SK-N-MC (cell line): ENCODE results near the gene GRID2.

ENCODE experiments used
- DNase-seq: peaks from one replicate; pipeline ENCODE4 v3.0.0-alpha.2; 2011; ENCODE audit warnings: low read depth, low spot score
- H3K27ac ChIP-seq: fragments of 200-600 bp; sonication (generic); 2 replicates; pipeline ENCODE4 v1.5.1; 2016; ENCODE audit warnings: mixed run types
- H3K36me3 ChIP-seq: fragments of 200-600 bp; sonication (generic); 2 replicates; pipeline ENCODE4 v1.6.1; 2017; ENCODE audit warnings: antibody characterized with exemption, low read length, mixed read lengths; ENCODE audit not compliant: insufficient read depth
- H3K4me3 ChIP-seq: fragments of 200-600 bp; sonication (generic); 2 replicates; pipeline ENCODE4 v1.5.1; 2016
- H3K9ac ChIP-seq: fragments of 200-600 bp; sonication (generic); 2 replicates; pipeline ENCODE4 v1.8.0; 2017; ENCODE audit warnings: mixed run types, mixed read lengths; ENCODE audit not compliant: insufficient read length
- H3K9me3 ChIP-seq: fragments of 200-600 bp; sonication (generic); 2 replicates; pipeline ENCODE4 v1.6.1; 2017; ENCODE audit warnings: low read depth, mild to moderate bottlenecking, antibody characterized with exemption, low read length, moderate library complexity, mixed read lengths
- EZH2 ChIP-seq: fragments of 200-600 bp; sonication (generic); IDR thresholded peaks from one replicate; pipeline ENCODE4 v1.6.1; 2017; ENCODE audit warnings: antibody characterized with exemption
- FOXP2 ChIP-seq: optimal IDR thresholded peaks from 2 replicates; pipeline ENCODE3; 2011; ENCODE audit warnings: mild to moderate bottlenecking, moderate library complexity; ENCODE audit not compliant: insufficient read depth; ENCODE audit errors: extremely low read length, control extremely low read depth
- POLR2AphosphoS5 ChIP-seq: IDR thresholded peaks from 2 replicates; pipeline ENCODE4 v1.6.1; 2012; ENCODE audit warnings: mild to moderate bottlenecking, low read depth, low read length, borderline replicate concordance

The GRID2 gene

GRCh38 chr4:93216646-93217045, 912.9 kb downstream of the GRID2 start:
- H3K4me3 ChIP-seq, result no peak overlapping the region
- TF ChIP-seq EZH2 (no peak), FOXP2 (no peak), POLR2AphosphoS5 (no peak)
- H3K36me3 ChIP-seq, result no peaks in the 10 kb centered on the region
- H3K9ac ChIP-seq, result no peak overlapping the region
- no peak for DNase-seq
- H3K27ac ChIP-seq, result no peak overlapping the region
- no peaks in the 10 kb centered on the region for H3K9me3 ChIP-seq

GRCh38 chr4:93217431-93217830, 913.7 kb downstream of the GRID2 start:
- no peak for DNase-seq
- TF ChIP-seq POLR2AphosphoS5, result no peak
- TF ChIP-seq EZH2, result no peak
- TF ChIP-seq FOXP2, result no peak
- Histone ChIP-seq H3K27ac (no peak overlapping the region), H3K4me3 (no peak overlapping the region), H3K9me3 (no peaks in the 10 kb centered on the region), H3K36me3 (no peaks in the 10 kb centered on the region), H3K9ac (no peak overlapping the region)

- H3K27ac ChIP-seq, result no peak overlapping the region
- no peak overlapping the region for H3K9ac ChIP-seq
- H3K4me3 ChIP-seq, result no peak overlapping the region
- no peak for TF ChIP-seq POLR2AphosphoS5
- no peak for TF ChIP-seq EZH2
- TF ChIP-seq FOXP2, result no peak
- no peaks in the 10 kb centered on the region for H3K9me3 ChIP-seq
- no peak for DNase-seq
- H3K36me3 ChIP-seq, result no peaks in the 10 kb centered on the region
These were observed 918.0 kb downstream of the GRID2 start for GRCh38 chr4:93221771-93222170.

- Histone ChIP-seq H3K36me3 (no peaks in the 10 kb centered on the region), H3K9ac (no peak overlapping the region), H3K4me3 (no peak overlapping the region), H3K27ac (no peak overlapping the region), H3K9me3 (no peaks in the 10 kb centered on the region)
- DNase-seq, result no peak
- no peak for TF ChIP-seq FOXP2
- TF ChIP-seq EZH2, result no peak
- no peak for TF ChIP-seq POLR2AphosphoS5
These were observed 924.3 kb downstream of the GRID2 start for GRCh38 chr4:93228021-93228420.

GRCh38 chr4:93232883-93233282, 929.1 kb downstream of the GRID2 start:
- H3K36me3 ChIP-seq, result no peaks in the 10 kb centered on the region
- H3K27ac ChIP-seq, result no peak overlapping the region
- H3K9ac ChIP-seq, result no peak overlapping the region
- H3K9me3 ChIP-seq, result no peaks in the 10 kb centered on the region
- no peak overlapping the region for H3K4me3 ChIP-seq
- no peak for DNase-seq
- TF ChIP-seq EZH2, result no peak
- TF ChIP-seq POLR2AphosphoS5, result no peak
- TF ChIP-seq FOXP2, result no peak

GRCh38 chr4:93237521-93237920, 933.8 kb downstream of the GRID2 start:
- Histone ChIP-seq H3K9me3 (no peaks in the 10 kb centered on the region), H3K27ac (no peak overlapping the region), H3K4me3 (no peak overlapping the region), H3K36me3 (no peaks in the 10 kb centered on the region), H3K9ac (no peak overlapping the region)
- TF ChIP-seq EZH2, result no peak
- no peak for TF ChIP-seq POLR2AphosphoS5
- TF ChIP-seq FOXP2, result no peak
- no peak for DNase-seq

GRCh38 chr4:93243262-93243661, 939.5 kb downstream of the GRID2 start:
- DNase-seq, result no peak
- H3K9me3 ChIP-seq, result no peaks in the 10 kb centered on the region

GRCh38 chr4:93261207-93261606, 957.4 kb downstream of the GRID2 start:
- H3K27ac ChIP-seq, result no peak overlapping the region
- no peak overlapping the region for H3K4me3 ChIP-seq
- DNase-seq, result no peak
- no peaks in the 10 kb centered on the region for H3K36me3 ChIP-seq
- H3K9ac ChIP-seq, result no peak overlapping the region
- H3K9me3 ChIP-seq, result no peaks in the 10 kb centered on the region
- no peak for TF ChIP-seq POLR2AphosphoS5
- TF ChIP-seq EZH2, result no peak
- no peak for TF ChIP-seq FOXP2

More at GRCh38 chr4:93243262-93243661, 939.5 kb downstream of the GRID2 start:
- no peak overlapping the region for H3K4me3 ChIP-seq
- H3K9ac ChIP-seq, result no peak overlapping the region
- no peak overlapping the region for H3K27ac ChIP-seq
- TF ChIP-seq POLR2AphosphoS5 (no peak), FOXP2 (no peak), EZH2 (no peak)
- H3K36me3 ChIP-seq, result no peaks in the 10 kb centered on the region

- H3K36me3 ChIP-seq, result no peaks in the 10 kb centered on the region
- no peaks in the 10 kb centered on the region for H3K9me3 ChIP-seq
- H3K9ac ChIP-seq, result no peak overlapping the region
- no peak for DNase-seq
- TF ChIP-seq POLR2AphosphoS5 (no peak), FOXP2 (no peak), EZH2 (no peak)
- H3K4me3 ChIP-seq, result no peak overlapping the region
- no peak overlapping the region for H3K27ac ChIP-seq
These were observed 959.4 kb downstream of the GRID2 start for GRCh38 chr4:93263166-93263565.
